Neural cell (in vitro differentiated cells): ENCODE measurements around the gene KCNQ5.

ENCODE experiments used
- EP300 ChIP-seq: fragments of 450-650 bp; conservative IDR thresholded peaks from 2 replicates; pipeline ENCODE4 v1.6.1; 2014; ENCODE audit warnings: antibody characterized with exemption, mild to moderate bottlenecking, moderate library complexity; ENCODE audit not compliant: poor library complexity, severe bottlenecking
- EZH2 ChIP-seq: fragments of 200-600, 300-800 bp; shearing (Covaris generic), sonication (generic); IDR thresholded peaks from 2 replicates; pipeline ENCODE4 v1.6.1; 2014; ENCODE audit warnings: antibody characterized with exemption, low read length, borderline replicate concordance, mild to moderate bottlenecking; ENCODE audit not compliant: insufficient read depth, poor library complexity, severe bottlenecking
- MXI1 ChIP-seq: fragments of 450-650 bp; conservative IDR thresholded peaks from 2 replicates; pipeline ENCODE4 v1.6.1; 2014; ENCODE audit warnings: antibody characterized with exemption, mild to moderate bottlenecking; ENCODE audit not compliant: poor library complexity, severe bottlenecking
- POLR2AphosphoS5 ChIP-seq: IDR thresholded peaks from 2 replicates; pipeline ENCODE4 v1.6.1; 2012
- TAF1 ChIP-seq: IDR thresholded peaks from 2 replicates; pipeline ENCODE4 v1.6.1; 2012; ENCODE audit warnings: low read depth
- TF ChIP-seq, protein P1 (sequence below): fragments of 450-650 bp; IDR thresholded peaks from 2 replicates; pipeline ENCODE4 v1.5.1; 2014; ENCODE audit warnings: antibody characterized with exemption, mild to moderate bottlenecking, moderate library complexity; ENCODE audit not compliant: poor library complexity, severe bottlenecking

DNA sequence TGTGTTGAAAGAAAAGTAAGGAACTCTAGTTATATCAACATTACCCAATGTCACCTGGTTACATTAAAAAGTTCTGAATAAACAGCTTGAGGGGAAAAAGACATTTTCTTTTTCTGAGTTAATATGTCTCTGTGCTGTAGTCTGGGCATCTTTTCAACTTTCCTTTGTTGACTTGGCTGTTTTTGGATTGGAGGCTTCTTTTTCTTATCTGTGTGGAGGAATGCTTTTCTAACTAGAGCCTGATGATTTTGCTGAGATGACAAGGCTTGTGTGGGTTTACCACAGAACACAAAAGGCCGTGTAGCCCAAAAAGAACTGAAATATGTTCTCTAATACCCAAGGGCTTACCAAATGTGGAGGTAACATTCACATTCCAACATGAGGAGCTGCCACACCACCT is 161.8 kb downstream of the KCNQ5 start:
- TF ChIP-seq, protein P1, sequence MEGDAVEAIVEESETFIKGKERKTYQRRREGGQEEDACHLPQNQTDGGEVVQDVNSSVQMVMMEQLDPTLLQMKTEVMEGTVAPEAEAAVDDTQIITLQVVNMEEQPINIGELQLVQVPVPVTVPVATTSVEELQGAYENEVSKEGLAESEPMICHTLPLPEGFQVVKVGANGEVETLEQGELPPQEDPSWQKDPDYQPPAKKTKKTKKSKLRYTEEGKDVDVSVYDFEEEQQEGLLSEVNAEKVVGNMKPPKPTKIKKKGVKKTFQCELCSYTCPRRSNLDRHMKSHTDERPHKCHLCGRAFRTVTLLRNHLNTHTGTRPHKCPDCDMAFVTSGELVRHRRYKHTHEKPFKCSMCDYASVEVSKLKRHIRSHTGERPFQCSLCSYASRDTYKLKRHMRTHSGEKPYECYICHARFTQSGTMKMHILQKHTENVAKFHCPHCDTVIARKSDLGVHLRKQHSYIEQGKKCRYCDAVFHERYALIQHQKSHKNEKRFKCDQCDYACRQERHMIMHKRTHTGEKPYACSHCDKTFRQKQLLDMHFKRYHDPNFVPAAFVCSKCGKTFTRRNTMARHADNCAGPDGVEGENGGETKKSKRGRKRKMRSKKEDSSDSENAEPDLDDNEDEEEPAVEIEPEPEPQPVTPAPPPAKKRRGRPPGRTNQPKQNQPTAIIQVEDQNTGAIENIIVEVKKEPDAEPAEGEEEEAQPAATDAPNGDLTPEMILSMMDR = no peak
- no peak for TF ChIP-seq POLR2AphosphoS5
- no peak for TF ChIP-seq TAF1
- TF ChIP-seq EZH2 = no peak
- no peak for TF ChIP-seq MXI1
- no peak for TF ChIP-seq EP300
